GM12878 (cell line): ENCODE results near the gene NEU4. TPM values are rescaled to one million over a fixed set of nuclear protein-coding genes. Genes with fewer than 3 reads are reported as not detected.
A peak's percentile ranks its signal among the peaks of the same experiment; 100 is the strongest.

ENCODE experiments used
- ATAC-seq: fragments of 200-7000 bp; cut with Tn5 transposase; 3 replicates; pipeline ENCODE4 v1.9.1; 2020; ENCODE audit warnings: mild to moderate bottlenecking, moderate library complexity
- BruUV-seq: library from RNA; stranded (reverse); fragments of 400-500 nt; replicated peaks from 2 replicates; lab custom pipeline; 2021; lab: Mats Ljungman, UMichigan
- CTCF ChIA-PET: fragments of 300-600 bp; sonication (Branson Sonifier 250); formaldehyde crosslinking; extraction: SDS; loops from one replicate; lab custom pipeline; 2021; ENCODE audit warnings: inconsistent platforms; lab: Yijun Ruan, JAX
- POLR2A ChIA-PET: fragments of 350-600 bp; formaldehyde crosslinking; extraction: SDS; loops from one replicate; lab custom pipeline; 2021; ENCODE audit warnings: inconsistent platforms; lab: Charles Lee
- RAD21 ChIA-PET: fragments of 300-600 bp; sonication (Branson Sonifier 250); formaldehyde crosslinking; loops from one replicate; lab custom pipeline; 2023; ENCODE audit warnings: antibody characterized with exemption; ENCODE audit not compliant: unreplicated experiment; lab: Charles Lee
- SMC1A ChIA-PET: fragments of 300-600 bp; sonication (Branson Sonifier 250); formaldehyde crosslinking; loops from one replicate; lab custom pipeline; 2023; ENCODE audit not compliant: unreplicated experiment, uncharacterized antibody; lab: Charles Lee
- DNase-seq: peaks from one replicate; pipeline ENCODE4 v3.0.0-alpha.2; 2011; ENCODE audit warnings: low read depth, low spot score
- FAIRE-seq: peaks from 3 replicates; lab custom pipeline; 2011; peaks lifted over from hg19 to GRCh38; lab: Jason Lieb, UNC
- H2AFZ ChIP-seq: 2 replicates; pipeline ENCODE4 v1.6.0; 2011; ENCODE audit warnings: low read depth, low read length, control low read depth; ENCODE audit not compliant: control insufficient read depth
- H3K27ac ChIP-seq: 2 replicates; pipeline ENCODE4 v1.5.1; 2011; ENCODE audit warnings: control low read depth; ENCODE audit not compliant: control insufficient read depth, insufficient read depth
- H3K27me3 ChIP-seq, 2 experiments: replicated peaks in 1 of 2; 2 replicates each; pipeline versions ENCODE4 v1.6.0 to v1.6.1; 2011; ENCODE audit warnings: low read length in 1 of 2; ENCODE audit not compliant: control insufficient read depth in 2 of 2, insufficient read depth in 2 of 2
- H3K36me3 ChIP-seq, 2 experiments: 2 replicates each; pipeline ENCODE4 v1.5.1; 2011; ENCODE audit warnings: low read length in 1 of 2; ENCODE audit not compliant: control insufficient read depth in 2 of 2, insufficient read depth in 2 of 2
- H3K4me1 ChIP-seq: 2 replicates; pipeline ENCODE4 v1.6.1; 2011; ENCODE audit warnings: mild to moderate bottlenecking, low read length, moderate library complexity, mixed read lengths; ENCODE audit not compliant: control insufficient read depth, insufficient read depth
- H3K4me2 ChIP-seq: 2 replicates; pipeline ENCODE4 v1.6.0; 2011; ENCODE audit warnings: control low read depth; ENCODE audit not compliant: control insufficient read depth, insufficient read depth
- H3K4me3 ChIP-seq: fragments of 200-600 bp; sonication (generic); 2 replicates; pipeline ENCODE4 v1.5.1; 2016
- H3K79me2 ChIP-seq: 2 replicates; pipeline ENCODE4 v1.6.0; 2011; ENCODE audit warnings: low read length; ENCODE audit not compliant: control insufficient read depth, insufficient read depth
- H3K9ac ChIP-seq: 2 replicates; pipeline ENCODE4 v1.8.0; 2011; ENCODE audit warnings: low read length, control low read depth, mixed read lengths; ENCODE audit not compliant: control insufficient read depth, insufficient read depth
- H3K9me3 ChIP-seq: replicated peaks from 3 replicates; pipeline ENCODE4 v1.5.1; 2011; ENCODE audit warnings: mild to moderate bottlenecking, low read length; ENCODE audit not compliant: control insufficient read depth, insufficient read depth
- H4K20me1 ChIP-seq: 2 replicates; pipeline ENCODE4 v1.6.0; 2011; ENCODE audit not compliant: control insufficient read depth, insufficient read depth
- BHLHE40 ChIP-seq, 2 experiments: fragments of 450-650 bp in 1 of 2; IDR thresholded peaks; 2 replicates each; pipeline ENCODE4 v1.6.1; 2011 to 2017; ENCODE audit warnings: low read depth in 2 of 2, borderline replicate concordance in 1 of 2, improper control_type of control experiment in 1 of 2, low read length in 1 of 2, mild to moderate bottlenecking in 1 of 2
- BMI1 ChIP-seq: fragments of 450-650 bp; IDR thresholded peaks from 2 replicates; pipeline ENCODE4 v1.6.1; 2016; ENCODE audit warnings: mild to moderate bottlenecking, moderate library complexity, borderline replicate concordance
- BRCA1 ChIP-seq: IDR thresholded peaks from 2 replicates; pipeline ENCODE4 v1.6.1; 2011; ENCODE audit warnings: low read depth, low read length, improper control_type of control experiment
- DPF2 ChIP-seq: fragments of 450-650 bp; IDR thresholded peaks from 2 replicates; pipeline ENCODE4 v1.6.1; 2017; ENCODE audit warnings: mild to moderate bottlenecking
- HDAC2 ChIP-seq: fragments of 200-600 bp; sonication (generic); IDR thresholded peaks from 2 replicates; pipeline ENCODE4 v1.6.1; 2017
- POLR2A ChIP-seq: IDR thresholded peaks from 2 replicates; pipeline ENCODE4 v1.6.1; 2011; ENCODE audit warnings: low read depth, mild to moderate bottlenecking, low read length
- RBBP5 ChIP-seq: fragments of 200-600 bp; sonication (generic); conservative IDR thresholded peaks from 2 replicates; pipeline ENCODE4 v1.6.1; 2016
- RUNX3 ChIP-seq: IDR thresholded peaks from 2 replicates; pipeline ENCODE4 v1.6.1; 2012; ENCODE audit warnings: low read length, inconsistent platforms
- SMC3 ChIP-seq: IDR thresholded peaks from 2 replicates; pipeline ENCODE4 v1.6.1; 2011; ENCODE audit warnings: low read length, improper control_type of control experiment, borderline replicate concordance
- SUZ12 ChIP-seq: fragments of 200-600 bp; sonication (generic); IDR thresholded peaks from one replicate; pipeline ENCODE4 v1.6.1; 2018; ENCODE audit warnings: antibody characterized with exemption, mild to moderate bottlenecking; ENCODE audit not compliant: unreplicated experiment
- TARDBP ChIP-seq: IDR thresholded peaks from 2 replicates; pipeline ENCODE4 v1.6.1; 2016; ENCODE audit warnings: borderline replicate concordance
- YY1 ChIP-seq: IDR thresholded peaks from 2 replicates; pipeline ENCODE4 v1.6.1; 2011; ENCODE audit warnings: low read depth, mild to moderate bottlenecking, low read length
- ZBED1 ChIP-seq: IDR thresholded peaks from 2 replicates; pipeline ENCODE4 v1.6.1; 2016; ENCODE audit warnings: borderline replicate concordance
- WGBS: methylation state at CpG from one replicate; pipeline ENCODE4 v1.1.6; 2016; ENCODE audit warnings: low lambda C conversion rate; ENCODE audit not compliant: insufficient replicate concordance, insufficient coverage; ENCODE audit errors: missing lambda C conversion rate; 5-methylcytosine and 5-hydroxymethylcytosine counted together
- in situ Hi-C: fragments of 300-500 bp; cut with MboI; formaldehyde crosslinking; loops from 9 replicates; pipeline ENCODE4 v1.14.3; 2018; ENCODE audit warnings: mixed read lengths
- intact Hi-C: fragments of 100-400 bp; cut with micrococcal nuclease; formaldehyde crosslinking; loops from one replicate; pipeline ENCODE4 v1.14.2; 2022; ENCODE audit not compliant: unreplicated experiment
- polyA plus RNA-seq, 11 experiments: library from polyadenylated mRNA; depleted of rRNA in 4 of 11; unstranded in 6 of 11; stranded (reverse) in 5 of 11; fragments of >200 nt; fragmentation: Nextera tagmentation in 4 of 11; fragmentation: Illumina TruSeq in 1 of 11; extraction: Ambion mirVana in 4 of 11; extraction: Trizol in 1 of 11; gene quantifications; 1 replicate in 1 of 11; 2 replicates in 10 of 11; pipeline versions ENCODE4 v1.2.1 to v1.2.3, GENCODE V29; 2011 to 2016; ENCODE audit warnings: inconsistent platforms in 2 of 11, missing spikeins in 2 of 11, low read depth in 1 of 11
- total RNA-seq, 4 experiments: library from RNA; depleted of rRNA in 3 of 4; stranded (reverse); fragments of >200 nt in 3 of 4; fragmentation: Illumina TruSeq in 1 of 4; extraction: Trizol in 1 of 4; gene quantifications; 2 replicates each; pipeline versions ENCODE4 v1.2.1 to v1.2.3, GENCODE V29; 2013 to 2021
- TF ChIP-seq, protein P1 (sequence below): IDR thresholded peaks from 2 replicates; pipeline ENCODE4 v1.6.1; 2011; ENCODE audit warnings: low read depth, low read length, improper control_type of control experiment, borderline replicate concordance
- TF ChIP-seq, protein P2 (sequence below): fragments of 450-650 bp; IDR thresholded peaks from 2 replicates; pipeline ENCODE4 v1.6.1; 2017; ENCODE audit warnings: low read depth, mild to moderate bottlenecking, moderate library complexity
- TF ChIP-seq, protein P3 (sequence below): fragments of 450-650 bp; IDR thresholded peaks from 2 replicates; pipeline ENCODE4 v1.6.1; 2017; ENCODE audit warnings: mild to moderate bottlenecking, low read depth, inconsistent platforms; ENCODE audit not compliant: poor library complexity, severe bottlenecking

Gene NEU4
- total and polyA plus RNA-seq, 10 of the 15 experiments (the other 5 are each of a cell fraction or from before 2014, with no cell fraction given), result 0.01 to 0.28 (median 0.14) TPM; not detected in 5

DNA sequence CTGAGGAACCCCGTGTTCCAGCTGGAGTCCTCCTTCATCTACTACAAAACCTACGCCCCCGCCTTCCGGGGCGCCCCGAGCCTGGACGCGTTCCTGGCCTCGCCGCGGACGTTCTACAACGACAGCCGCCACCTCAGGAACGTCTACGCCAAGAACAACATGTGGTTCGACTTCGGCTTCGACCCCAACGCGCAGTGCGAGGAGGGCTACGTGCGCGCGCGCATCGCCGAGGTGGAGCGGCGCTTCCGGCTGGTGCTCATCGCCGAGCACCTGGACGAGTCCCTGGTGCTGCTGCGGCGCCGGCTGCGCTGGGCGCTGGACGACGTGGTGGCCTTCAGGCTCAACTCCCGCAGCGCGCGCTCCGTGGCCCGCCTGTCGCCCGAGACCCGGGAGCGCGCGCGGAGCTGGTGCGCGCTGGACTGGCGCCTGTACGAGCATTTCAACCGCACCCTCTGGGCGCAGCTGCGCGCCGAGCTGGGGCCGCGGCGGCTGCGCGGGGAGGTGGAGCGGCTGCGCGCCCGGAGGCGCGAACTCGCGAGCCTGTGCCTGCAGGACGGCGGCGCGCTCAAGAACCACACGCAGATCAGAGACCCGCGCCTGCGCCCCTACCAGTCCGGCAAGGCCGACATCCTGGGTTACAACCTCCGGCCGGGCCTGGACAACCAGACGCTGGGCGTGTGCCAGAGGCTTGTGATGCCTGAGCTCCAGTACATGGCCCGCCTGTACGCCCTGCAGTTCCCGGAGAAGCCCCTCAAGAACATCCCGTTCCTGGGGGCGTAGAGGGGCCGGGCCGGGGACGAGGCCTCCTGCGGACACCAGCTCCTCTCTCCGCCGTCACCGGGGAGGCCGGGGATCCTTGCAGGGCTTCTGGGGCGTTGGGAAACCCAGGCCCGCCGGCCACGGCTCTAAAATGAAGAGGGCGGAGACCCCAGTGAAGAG lies 5.3 kb upstream of the NEU4 start (continued):
- TF ChIP-seq, protein P1, sequence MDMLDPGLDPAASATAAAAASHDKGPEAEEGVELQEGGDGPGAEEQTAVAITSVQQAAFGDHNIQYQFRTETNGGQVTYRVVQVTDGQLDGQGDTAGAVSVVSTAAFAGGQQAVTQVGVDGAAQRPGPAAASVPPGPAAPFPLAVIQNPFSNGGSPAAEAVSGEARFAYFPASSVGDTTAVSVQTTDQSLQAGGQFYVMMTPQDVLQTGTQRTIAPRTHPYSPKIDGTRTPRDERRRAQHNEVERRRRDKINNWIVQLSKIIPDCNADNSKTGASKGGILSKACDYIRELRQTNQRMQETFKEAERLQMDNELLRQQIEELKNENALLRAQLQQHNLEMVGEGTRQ, result no peak
- TF ChIP-seq POLR2A (peak; percentile 75), DPF2 (peak; percentile 36; the same call in 1 of the 2 replicates), YY1 (no peak), HDAC2 (0 out of 2 replicates have a peak, but pooled peaks have one; percentile 60), TARDBP (no peak), BHLHE40 (IDR thresholded peaks at IDR 0.05; ENCODE audit: borderline replicate concordance in 1 of 2, low read depth in 2 of 2, low read length in 1 of 2) (peak in 1 of 2 experiments; percentile 19; a peak in 1 of 4 replicates)

DNA sequence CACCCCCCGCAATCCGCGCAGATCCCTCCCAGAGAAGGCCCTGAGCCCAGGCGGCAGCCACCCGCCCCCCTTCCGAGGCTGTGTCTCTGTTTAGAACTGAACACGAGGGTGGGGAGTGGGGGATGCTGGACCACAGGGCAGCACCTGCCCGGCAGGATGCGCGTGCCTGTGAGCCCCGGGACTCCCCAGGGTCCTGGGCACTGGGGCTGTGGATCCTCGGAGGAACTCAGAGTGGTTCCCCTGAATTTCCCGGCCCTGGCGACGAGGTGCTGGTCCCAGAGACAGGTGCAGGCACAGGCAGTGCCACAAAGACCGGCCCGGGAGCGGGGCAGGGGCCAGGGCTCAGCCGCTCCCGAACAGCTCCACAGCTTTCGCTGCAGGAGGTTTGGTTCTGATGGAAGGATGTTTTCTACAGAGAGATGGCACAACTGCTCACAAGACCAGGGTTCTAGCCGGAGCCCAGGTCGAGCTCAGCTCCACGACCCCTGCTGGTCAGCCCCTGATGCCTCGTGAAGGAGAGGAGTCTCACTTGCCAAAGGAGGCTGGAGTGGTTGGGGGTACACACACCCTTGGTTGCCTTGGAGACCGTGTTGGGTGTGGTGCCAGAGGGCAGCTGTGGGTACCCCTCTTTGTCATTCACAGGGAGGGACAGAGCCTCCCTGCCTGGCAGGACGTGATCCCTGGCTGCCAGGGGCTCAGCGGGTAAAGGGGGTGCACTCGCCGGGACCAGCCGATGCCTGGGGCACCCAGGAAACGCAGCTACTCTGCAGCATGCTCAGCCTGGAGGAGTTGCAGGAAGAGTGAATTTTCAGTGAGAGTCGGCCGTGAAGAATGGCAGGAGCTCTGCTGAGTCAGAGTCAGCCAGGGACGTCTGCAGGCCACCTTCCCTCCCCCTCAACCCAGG lies 4.4 kb upstream of the NEU4 start:
- intact Hi-C loops, result loop anchor here (5.0 kb wide), 1 partner anchor 38 kb away; no protein-coding TSS in a partner anchor
- H3K4me3 ChIP-seq, result peak overlapping the region; percentile 69
- TF ChIP-seq SMC3 (no peak), SUZ12 (no peak), BRCA1 (no peak), RUNX3 (peak; percentile 18; the same call in 1 of the 2 replicates), RBBP5 (no peak), BMI1 (no peak), ZBED1 (no peak)
- TF ChIP-seq, protein P2, sequence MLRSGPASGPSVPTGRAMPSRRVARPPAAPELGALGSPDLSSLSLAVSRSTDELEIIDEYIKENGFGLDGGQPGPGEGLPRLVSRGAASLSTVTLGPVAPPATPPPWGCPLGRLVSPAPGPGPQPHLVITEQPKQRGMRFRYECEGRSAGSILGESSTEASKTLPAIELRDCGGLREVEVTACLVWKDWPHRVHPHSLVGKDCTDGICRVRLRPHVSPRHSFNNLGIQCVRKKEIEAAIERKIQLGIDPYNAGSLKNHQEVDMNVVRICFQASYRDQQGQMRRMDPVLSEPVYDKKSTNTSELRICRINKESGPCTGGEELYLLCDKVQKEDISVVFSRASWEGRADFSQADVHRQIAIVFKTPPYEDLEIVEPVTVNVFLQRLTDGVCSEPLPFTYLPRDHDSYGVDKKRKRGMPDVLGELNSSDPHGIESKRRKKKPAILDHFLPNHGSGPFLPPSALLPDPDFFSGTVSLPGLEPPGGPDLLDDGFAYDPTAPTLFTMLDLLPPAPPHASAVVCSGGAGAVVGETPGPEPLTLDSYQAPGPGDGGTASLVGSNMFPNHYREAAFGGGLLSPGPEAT, result no peak
- TF ChIP-seq, protein P3, sequence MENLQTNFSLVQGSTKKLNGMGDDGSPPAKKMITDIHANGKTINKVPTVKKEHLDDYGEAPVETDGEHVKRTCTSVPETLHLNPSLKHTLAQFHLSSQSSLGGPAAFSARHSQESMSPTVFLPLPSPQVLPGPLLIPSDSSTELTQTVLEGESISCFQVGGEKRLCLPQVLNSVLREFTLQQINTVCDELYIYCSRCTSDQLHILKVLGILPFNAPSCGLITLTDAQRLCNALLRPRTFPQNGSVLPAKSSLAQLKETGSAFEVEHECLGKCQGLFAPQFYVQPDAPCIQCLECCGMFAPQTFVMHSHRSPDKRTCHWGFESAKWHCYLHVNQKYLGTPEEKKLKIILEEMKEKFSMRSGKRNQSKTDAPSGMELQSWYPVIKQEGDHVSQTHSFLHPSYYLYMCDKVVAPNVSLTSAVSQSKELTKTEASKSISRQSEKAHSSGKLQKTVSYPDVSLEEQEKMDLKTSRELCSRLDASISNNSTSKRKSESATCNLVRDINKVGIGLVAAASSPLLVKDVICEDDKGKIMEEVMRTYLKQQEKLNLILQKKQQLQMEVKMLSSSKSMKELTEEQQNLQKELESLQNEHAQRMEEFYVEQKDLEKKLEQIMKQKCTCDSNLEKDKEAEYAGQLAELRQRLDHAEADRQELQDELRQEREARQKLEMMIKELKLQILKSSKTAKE, result no peak

More for the DNA sequence above, 4.4 kb upstream of the NEU4 start:
- Histone ChIP-seq H3K4me2 (peak overlapping the region; percentile 81), H3K79me2 (no peaks in the 10 kb centered on the region), H4K20me1 (no peaks in the 10 kb centered on the region), H2AFZ (no peak overlapping the region), H3K27ac (peak overlapping the region; percentile 6; the same call in 1 of the 2 replicates), H3K9ac (peak overlapping the region; percentile 27), H3K9me3 (no peaks in the 10 kb centered on the region), H3K4me1 (peaks cover 14% of the 10 kb centered on the region), H3K36me3 (no peaks in the 10 kb centered on the region), H3K27me3 (no peaks in the 10 kb centered on the region; a peak in 1 of 4 replicates)
- ChIA-PET SMC1A (no interaction called here), CTCF (interaction anchor here (0.8 to 1.4 kb wide), 3 partner anchors 9 to 74 kb away, joined by 3 to 4 read pairs (median 4); no protein-coding TSS in a partner anchor), RAD21 (interaction anchor here (0.6 to 1.0 kb wide), 2 partner anchors 16 to 55 kb away, joined by 3 read pairs; no protein-coding TSS in a partner anchor), POLR2A (interaction anchor here (1.0 kb wide), 1 partner anchor 32 kb away, joined by 3 read pairs; no protein-coding TSS in a partner anchor)
- in situ Hi-C loops, result no loop called here
- 12% methylated on average over 33 of the region's 35 CpGs for whole genome bisulfite sequencing
- FAIRE-seq, result peak; percentile 7
- BruUV-seq, result no TSS peak
- peak; percentile 62 for ATAC-seq
- no peak for DNase-seq
